ENCODE measurements around the gene SOX9.
"Not testable (repeated sequence)": the region's sequence is repeated elsewhere in the genome, so short reads cannot be mapped to it uniquely, and the experiment has no call there.

GRCh38 chr17:72142097-72142496 is 21.3 kb downstream of the SOX9 start:
- not testable (repeated sequence) for TF ChIP-seq EZH2 (IDR thresholded peaks at IDR 0.05); POLR2AphosphoS5 (IDR thresholded peaks at IDR 0.05; ENCODE audit: borderline replicate concordance, low read depth, low read length); FOXP2 (optimal IDR thresholded peaks at IDR 0.05; ENCODE audit: control extremely low read depth, extremely low read length, insufficient read depth)

All from SK-N-MC (cell line).